Measurements from ENCODE around the gene SMCO4. TPM values are rescaled to one million over a fixed set of nuclear protein-coding genes. Genes with fewer than 3 reads are reported as not detected.

Gene SMCO4
- total RNA-seq, 1 donor from 2014 or later, result 29.3 TPM

DNA sequence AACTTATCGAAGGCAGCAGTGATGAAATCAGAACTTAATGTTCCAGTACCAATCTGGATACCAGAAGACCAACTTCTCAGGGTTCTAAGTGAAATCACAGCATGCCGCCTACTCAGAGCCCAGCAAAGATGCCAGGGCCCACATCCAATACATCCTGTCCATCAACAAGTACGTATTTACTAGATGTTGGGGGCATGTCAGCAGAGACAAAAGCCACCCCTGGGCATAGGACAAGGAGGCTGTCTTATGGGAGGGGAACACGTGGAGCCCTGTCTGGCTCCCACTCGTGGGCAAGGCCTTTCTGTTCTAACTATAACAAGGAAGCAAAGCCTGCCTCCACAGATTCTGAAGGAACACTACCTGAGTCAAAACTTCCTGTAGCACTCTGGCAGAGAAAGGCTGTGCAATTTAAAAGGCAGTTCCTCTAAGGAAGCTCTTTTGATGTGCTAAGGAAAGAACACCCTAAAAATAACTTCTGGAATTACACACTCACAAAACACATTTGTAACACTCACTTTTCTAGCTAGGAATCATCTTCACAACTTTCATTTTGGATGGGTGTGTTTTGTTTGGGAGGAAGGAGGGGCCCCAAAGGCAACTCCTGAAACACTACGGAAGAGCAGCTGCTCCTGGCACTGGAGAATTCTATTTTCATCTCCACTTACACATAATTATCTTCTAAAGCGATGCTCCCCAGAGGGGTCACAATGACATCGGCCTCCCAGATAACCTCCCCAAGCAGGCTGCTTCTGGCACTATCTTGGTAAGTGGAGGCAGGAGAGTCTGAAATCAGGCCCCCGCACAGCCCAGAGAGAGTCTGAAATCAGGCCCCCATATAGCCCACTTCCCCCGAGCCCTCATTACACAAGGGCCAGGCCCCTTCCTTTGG, 14.2 kb downstream of the SMCO4 start:
- H3K27ac Mint-ChIP-seq (ENCODE audit: unreplicated experiment), result peak overlapping the region; percentile 97
- Histone ChIP-seq H2AFZ (ENCODE audit: low read depth, low read length) (no peak overlapping the region), H4K20me1 (ENCODE audit: insufficient read depth, low read length) (peaks cover 68% of the 10 kb centered on the region), H3K79me2 (ENCODE audit: insufficient read depth, low read length) (peaks cover 9% of the 10 kb centered on the region), H3K9me3 (ENCODE audit: insufficient read depth, low read depth, low read length) (no peaks in the 10 kb centered on the region), H3K9ac (ENCODE audit: low read length) (no peak overlapping the region), H3K27me3 (ENCODE audit: insufficient read depth, low read length) (no peaks in the 10 kb centered on the region), H3K4me2 (ENCODE audit: low read length) (no peak overlapping the region), H3K4me1 (ENCODE audit: insufficient read depth, low read length) (peaks cover 16% of the 10 kb centered on the region), H3K36me3 (ENCODE audit: insufficient read depth, low read length) (no peaks in the 10 kb centered on the region), H3K4me3 (ENCODE audit: insufficient read depth, low read depth, low read length) (no peak overlapping the region), H3K27ac (ENCODE audit: low read depth, low read length) (no peak overlapping the region)
- H3K9me3 Mint-ChIP-seq (ENCODE audit: unreplicated experiment), result peaks cover 3% of the 10 kb centered on the region
- peaks cover 14% of the 10 kb centered on the region for H3K36me3 Mint-ChIP-seq (ENCODE audit: low read depth, unreplicated experiment)
- FAIRE-seq (no peak), DNase-seq (ENCODE audit: low read depth) (no peak)
- no peaks in the 10 kb centered on the region for H3K27me3 Mint-ChIP-seq (ENCODE audit: low read depth, unreplicated experiment)
- peak overlapping the region; percentile 43 for H3K4me3 Mint-ChIP-seq (ENCODE audit: unreplicated experiment)
- H3K4me1 Mint-ChIP-seq (ENCODE audit: low read depth, unreplicated experiment), result peaks cover 74% of the 10 kb centered on the region
- TF ChIP-seq EZH2 (IDR thresholded peaks at IDR 0.05; ENCODE audit: insufficient read depth, low read length), result no peak
- TF ChIP-seq, protein P1, sequence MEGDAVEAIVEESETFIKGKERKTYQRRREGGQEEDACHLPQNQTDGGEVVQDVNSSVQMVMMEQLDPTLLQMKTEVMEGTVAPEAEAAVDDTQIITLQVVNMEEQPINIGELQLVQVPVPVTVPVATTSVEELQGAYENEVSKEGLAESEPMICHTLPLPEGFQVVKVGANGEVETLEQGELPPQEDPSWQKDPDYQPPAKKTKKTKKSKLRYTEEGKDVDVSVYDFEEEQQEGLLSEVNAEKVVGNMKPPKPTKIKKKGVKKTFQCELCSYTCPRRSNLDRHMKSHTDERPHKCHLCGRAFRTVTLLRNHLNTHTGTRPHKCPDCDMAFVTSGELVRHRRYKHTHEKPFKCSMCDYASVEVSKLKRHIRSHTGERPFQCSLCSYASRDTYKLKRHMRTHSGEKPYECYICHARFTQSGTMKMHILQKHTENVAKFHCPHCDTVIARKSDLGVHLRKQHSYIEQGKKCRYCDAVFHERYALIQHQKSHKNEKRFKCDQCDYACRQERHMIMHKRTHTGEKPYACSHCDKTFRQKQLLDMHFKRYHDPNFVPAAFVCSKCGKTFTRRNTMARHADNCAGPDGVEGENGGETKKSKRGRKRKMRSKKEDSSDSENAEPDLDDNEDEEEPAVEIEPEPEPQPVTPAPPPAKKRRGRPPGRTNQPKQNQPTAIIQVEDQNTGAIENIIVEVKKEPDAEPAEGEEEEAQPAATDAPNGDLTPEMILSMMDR (IDR thresholded peaks at IDR 0.05; ENCODE audit: insufficient read depth, low read depth, low read length), result no peak

DNA sequence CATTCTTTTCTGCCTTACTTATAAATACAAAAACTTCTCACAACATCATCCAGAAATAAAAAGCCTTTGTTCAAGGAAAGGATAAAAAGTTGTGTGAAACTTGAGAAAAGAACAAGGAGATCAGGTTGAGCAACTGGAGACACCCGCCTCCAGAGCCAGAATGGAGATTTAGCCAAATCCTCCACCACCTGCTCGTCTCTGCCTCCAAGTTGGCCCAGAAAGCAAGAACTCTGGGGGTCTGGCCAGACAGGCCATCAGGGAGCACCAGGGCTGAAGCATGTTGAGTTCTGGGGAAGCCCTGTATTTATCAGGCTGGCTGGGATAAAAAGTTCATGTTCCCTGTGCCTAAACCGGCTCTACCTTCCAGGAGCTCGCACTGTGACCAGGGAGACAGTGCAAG, 14.9 kb downstream of the SMCO4 start:
- H3K4me1 Mint-ChIP-seq (ENCODE audit: low read depth, unreplicated experiment), result peaks cover 78% of the 10 kb centered on the region

More for the DNA sequence above, 14.9 kb downstream of the SMCO4 start:
- H3K9me3 ChIP-seq (ENCODE audit: insufficient read depth, low read depth, low read length), result no peaks in the 10 kb centered on the region
- no peak overlapping the region for H2AFZ ChIP-seq (ENCODE audit: low read depth, low read length)
- H3K4me2 ChIP-seq (ENCODE audit: low read length), result no peak overlapping the region
- H3K27ac ChIP-seq (ENCODE audit: low read depth, low read length), result no peak overlapping the region
- H3K4me1 ChIP-seq (ENCODE audit: insufficient read depth, low read length), result peaks cover 16% of the 10 kb centered on the region
- no peaks in the 10 kb centered on the region for H3K27me3 ChIP-seq (ENCODE audit: insufficient read depth, low read length)
- no peak overlapping the region for H3K27ac Mint-ChIP-seq (ENCODE audit: unreplicated experiment)
- peaks cover 9% of the 10 kb centered on the region for H3K79me2 ChIP-seq (ENCODE audit: insufficient read depth, low read length)
- no peaks in the 10 kb centered on the region for H3K9me3 Mint-ChIP-seq (ENCODE audit: unreplicated experiment)
- no peak overlapping the region for H3K9ac ChIP-seq (ENCODE audit: low read length)
- no peak for DNase-seq (ENCODE audit: low read depth)
- H4K20me1 ChIP-seq (ENCODE audit: insufficient read depth, low read length), result peaks cover 64% of the 10 kb centered on the region
- no peaks in the 10 kb centered on the region for H3K27me3 Mint-ChIP-seq (ENCODE audit: low read depth, unreplicated experiment)
- TF ChIP-seq EZH2 (IDR thresholded peaks at IDR 0.05; ENCODE audit: insufficient read depth, low read length), result no peak
- TF ChIP-seq, protein P1 (IDR thresholded peaks at IDR 0.05; ENCODE audit: insufficient read depth, low read depth, low read length), result no peak
- H3K4me3 ChIP-seq (ENCODE audit: insufficient read depth, low read depth, low read length), result no peak overlapping the region
- no peak for FAIRE-seq
- peaks cover 14% of the 10 kb centered on the region for H3K36me3 Mint-ChIP-seq (ENCODE audit: low read depth, unreplicated experiment)
- no peaks in the 10 kb centered on the region for H3K36me3 ChIP-seq (ENCODE audit: insufficient read depth, low read length)
- no peak overlapping the region for H3K4me3 Mint-ChIP-seq (ENCODE audit: unreplicated experiment)
